Islet of Langerhans (tissue), 1 donor: ENCODE results near the gene RGS7.
"Not testable (repeated sequence)": the region's sequence is repeated elsewhere in the genome, so short reads cannot be mapped to it uniquely, and the experiment has no call there.

ENCODE experiments used
- FAIRE-seq: peaks from one replicate; lab custom pipeline; 2011; peaks lifted over from hg19 to GRCh38; lab: Jason Lieb, UNC

Gene RGS7

GRCh38 chr1:241331328-241332036 is 25.5 kb downstream of the RGS7 start:
- FAIRE-seq, result no peak

- no peak for FAIRE-seq
These were observed 26.2 kb downstream of the RGS7 start for GRCh38 chr1:241330619-241331327.

- no peak for FAIRE-seq
These were observed 31.5 kb downstream of the RGS7 start for GRCh38 chr1:241325456-241325855.

GRCh38 chr1:241323514-241324195 is 33.4 kb downstream of the RGS7 start:
- FAIRE-seq, result no peak

- FAIRE-seq, result no peak
These were observed 39.3 kb downstream of the RGS7 start for GRCh38 chr1:241317676-241318075.

GRCh38 chr1:241316372-241316771 is 40.6 kb downstream of the RGS7 start:
- FAIRE-seq, result no peak

GRCh38 chr1:241311056-241311746 is 45.8 kb downstream of the RGS7 start:
- no peak for FAIRE-seq

- FAIRE-seq, result no peak
These were observed 46.6 kb downstream of the RGS7 start for GRCh38 chr1:241310451-241310850.

- no peak for FAIRE-seq
These were observed 47.4 kb downstream of the RGS7 start for GRCh38 chr1:241309651-241310050.

- FAIRE-seq, result no peak
These were observed 48.5 kb downstream of the RGS7 start for GRCh38 chr1:241308471-241308870.

- no peak for FAIRE-seq
These were observed 49.0 kb downstream of the RGS7 start for GRCh38 chr1:241308011-241308410.

GRCh38 chr1:241306125-241306790 is 50.7 kb downstream of the RGS7 start:
- no peak for FAIRE-seq

GRCh38 chr1:241302024-241302423 is 55.0 kb downstream of the RGS7 start:
- not testable (repeated sequence) for FAIRE-seq

GRCh38 chr1:241299347-241299746 is 57.7 kb downstream of the RGS7 start:
- FAIRE-seq, result no peak

- FAIRE-seq, result no peak
These were observed 64.0 kb downstream of the RGS7 start for GRCh38 chr1:241292973-241293372.

- FAIRE-seq, result not testable (repeated sequence)
These were observed 65.5 kb downstream of the RGS7 start for GRCh38 chr1:241291548-241291947.

- FAIRE-seq, result no peak
These were observed 70.5 kb downstream of the RGS7 start for GRCh38 chr1:241286486-241286885.

GRCh38 chr1:241276391-241276790 is 80.6 kb downstream of the RGS7 start:
- no peak for FAIRE-seq

GRCh38 chr1:241275981-241276380 is 81.0 kb downstream of the RGS7 start:
- no peak for FAIRE-seq

GRCh38 chr1:241275226-241275625 is 81.8 kb downstream of the RGS7 start:
- FAIRE-seq, result no peak

- no peak for FAIRE-seq
These were observed 82.3 kb downstream of the RGS7 start for GRCh38 chr1:241274693-241275092.

- FAIRE-seq, result no peak
These were observed 84.2 kb downstream of the RGS7 start for GRCh38 chr1:241272828-241273227.
